GM18499 (cell line): Measurements from ENCODE around the gene ALS2CL.

ENCODE experiments used
- ATAC-seq: cut with Tn5 transposase; IDR thresholded peaks from one replicate; pipeline ENCODE4 v1.9.1; 2021; ENCODE audit warnings: moderate number of reproducible peaks; ENCODE audit not compliant: insufficient read depth, unreplicated experiment

The ALS2CL gene

GRCh38 chr3:46717447-46718231 lies 24.2 kb upstream of the ALS2CL start, which contains the start of gene PRSS50:
PRSS50 (minus strand) TSS chr3:46717869; CDS start chr3:46717824, 45 bp downstream.
- no peak for ATAC-seq

- no peak for ATAC-seq
Measured at GRCh38 chr3:46716461-46717441, 23.3 kb upstream of the ALS2CL start.

GRCh38 chr3:46715507-46716175 lies 22.2 kb upstream of the ALS2CL start:
- no peak for ATAC-seq

GRCh38 chr3:46714728-46715506 lies 21.4 kb upstream of the ALS2CL start:
- ATAC-seq, result no peak

GRCh38 chr3:46713898-46714552 lies 20.5 kb upstream of the ALS2CL start:
- ATAC-seq, result no peak

- no peak for ATAC-seq
Measured at GRCh38 chr3:46713050-46713897, 19.8 kb upstream of the ALS2CL start.

GRCh38 chr3:46712191-46713049 lies 18.9 kb upstream of the ALS2CL start:
- ATAC-seq, result no peak

- ATAC-seq, result no peak
Measured at GRCh38 chr3:46711760-46712159, 18.3 kb upstream of the ALS2CL start.

GRCh38 chr3:46711305-46711704 lies 17.8 kb upstream of the ALS2CL start:
- ATAC-seq, result no peak

GRCh38 chr3:46710671-46711295 lies 17.3 kb upstream of the ALS2CL start:
- no peak for ATAC-seq

GRCh38 chr3:46710229-46710628 lies 16.8 kb upstream of the ALS2CL start:
- no peak for ATAC-seq

GRCh38 chr3:46709721-46710120 lies 16.2 kb upstream of the ALS2CL start:
- no peak for ATAC-seq

GRCh38 chr3:46709157-46709654 lies 15.7 kb upstream of the ALS2CL start:
- ATAC-seq, result no peak

GRCh38 chr3:46708401-46709156 lies 15.1 kb upstream of the ALS2CL start:
- no peak for ATAC-seq

GRCh38 chr3:46707601-46708011 lies 14.1 kb upstream of the ALS2CL start:
- ATAC-seq, result no peak
